Calu3 (cell line): Measurements from ENCODE around the gene PARM1. TPM values are rescaled to one million over a fixed set of nuclear protein-coding genes. Genes with fewer than 3 reads are reported as not detected.

Source experiments
- BruUV-seq: library from RNA; stranded (reverse); fragments of 400-500 nt; replicated peaks from 2 replicates; lab custom pipeline; 2021; lab: Mats Ljungman, UMichigan
- CTCF ChIA-PET: fragments of 300-600 bp; sonication (Branson Sonifier 250); formaldehyde crosslinking; loops from one replicate; lab custom pipeline; 2022; ENCODE audit warnings: antibody characterized with exemption; lab: Charles Lee
- DNase-seq: peaks from one replicate; pipeline ENCODE4 v3.0.0; 2022
- H3K27ac Mint-ChIP-seq: one replicate; pipeline ENCODE4 v1.8.0; 2022; ENCODE audit warnings: mixed read lengths; ENCODE audit not compliant: unreplicated experiment
- H3K27me3 Mint-ChIP-seq: one replicate; pipeline ENCODE4 v1.8.0; 2022; ENCODE audit warnings: mixed read lengths; ENCODE audit not compliant: unreplicated experiment
- H3K36me3 Mint-ChIP-seq: one replicate; pipeline ENCODE4 v1.8.0; 2022; ENCODE audit warnings: mild to moderate bottlenecking, moderate library complexity, mixed read lengths; ENCODE audit not compliant: insufficient read depth, unreplicated experiment
- H3K4me1 Mint-ChIP-seq: one replicate; pipeline ENCODE4 v1.8.0; 2022; ENCODE audit warnings: mild to moderate bottlenecking, low read depth, mixed read lengths; ENCODE audit not compliant: unreplicated experiment
- H3K4me3 Mint-ChIP-seq: one replicate; pipeline ENCODE4 v1.8.0; 2022; ENCODE audit warnings: mild to moderate bottlenecking, low read depth, moderate library complexity, mixed read lengths; ENCODE audit not compliant: unreplicated experiment
- H3K9me3 Mint-ChIP-seq: one replicate; pipeline ENCODE4 v1.8.0; 2022; ENCODE audit warnings: low read depth, mixed read lengths; ENCODE audit not compliant: unreplicated experiment
- intact Hi-C: fragments of 100-400 bp; cut with micrococcal nuclease; formaldehyde crosslinking; loops from one replicate; pipeline ENCODE4 v1.10.0; 2022; ENCODE audit not compliant: unreplicated experiment
- total RNA-seq: library from RNA; stranded (reverse); gene quantifications from 2 replicates; pipeline ENCODE4 v1.2.3, GENCODE V29; 2022
- TF ChIP-seq, protein P1 (sequence below): fragments of 200-600 bp; IDR thresholded peaks from one replicate; pipeline ENCODE4 v1.8.0; 2022; ENCODE audit warnings: antibody characterized with exemption; ENCODE audit not compliant: unreplicated experiment

Gene PARM1
- total RNA-seq, 1 experiment from 2014 or later = 4.4 TPM

DNA sequence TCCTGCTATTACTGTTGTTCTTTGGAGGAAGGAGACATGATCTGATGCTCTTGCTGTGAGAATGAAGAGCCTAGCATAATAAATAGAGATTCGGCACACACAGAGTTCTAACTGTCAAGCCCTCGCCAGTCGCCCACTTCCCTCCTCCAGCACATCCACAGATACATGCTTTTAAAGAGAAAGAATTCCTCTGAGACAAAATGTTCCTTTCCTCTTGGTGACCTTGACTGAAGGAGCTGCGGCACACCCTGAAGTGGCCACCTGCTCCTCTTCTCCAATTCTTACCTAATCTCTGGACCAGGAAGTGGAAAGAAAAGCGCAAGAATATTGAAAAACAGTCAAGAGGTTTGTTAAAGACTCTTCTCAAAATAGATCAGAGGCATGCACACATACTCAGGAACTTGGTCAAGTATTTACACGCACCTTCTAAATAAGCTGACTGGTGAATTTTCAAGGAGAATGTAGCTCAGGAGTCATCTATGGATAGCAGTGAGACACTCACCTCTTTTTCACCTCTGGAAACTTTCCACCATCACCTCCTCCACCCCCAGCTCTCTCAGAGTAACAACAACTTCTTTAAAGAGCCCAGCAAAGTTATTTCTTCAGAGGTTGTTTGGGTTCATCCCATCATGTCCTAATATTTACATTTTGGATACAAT, 95.4 kb downstream of the PARM1 start:
- Mint-ChIP-seq H3K27me3 (no peaks in the 10 kb centered on the region), H3K4me3 (no peak overlapping the region), H3K27ac (no peak overlapping the region), H3K36me3 (peaks cover 4% of the 10 kb centered on the region), H3K4me1 (peaks cover 10% of the 10 kb centered on the region), H3K9me3 (no peaks in the 10 kb centered on the region)
- intact Hi-C loops = loop anchor here (10.0 kb wide), 1 partner anchor 84 kb away; no protein-coding TSS in a partner anchor
- no TSS peak for BruUV-seq
- TF ChIP-seq, protein P1, sequence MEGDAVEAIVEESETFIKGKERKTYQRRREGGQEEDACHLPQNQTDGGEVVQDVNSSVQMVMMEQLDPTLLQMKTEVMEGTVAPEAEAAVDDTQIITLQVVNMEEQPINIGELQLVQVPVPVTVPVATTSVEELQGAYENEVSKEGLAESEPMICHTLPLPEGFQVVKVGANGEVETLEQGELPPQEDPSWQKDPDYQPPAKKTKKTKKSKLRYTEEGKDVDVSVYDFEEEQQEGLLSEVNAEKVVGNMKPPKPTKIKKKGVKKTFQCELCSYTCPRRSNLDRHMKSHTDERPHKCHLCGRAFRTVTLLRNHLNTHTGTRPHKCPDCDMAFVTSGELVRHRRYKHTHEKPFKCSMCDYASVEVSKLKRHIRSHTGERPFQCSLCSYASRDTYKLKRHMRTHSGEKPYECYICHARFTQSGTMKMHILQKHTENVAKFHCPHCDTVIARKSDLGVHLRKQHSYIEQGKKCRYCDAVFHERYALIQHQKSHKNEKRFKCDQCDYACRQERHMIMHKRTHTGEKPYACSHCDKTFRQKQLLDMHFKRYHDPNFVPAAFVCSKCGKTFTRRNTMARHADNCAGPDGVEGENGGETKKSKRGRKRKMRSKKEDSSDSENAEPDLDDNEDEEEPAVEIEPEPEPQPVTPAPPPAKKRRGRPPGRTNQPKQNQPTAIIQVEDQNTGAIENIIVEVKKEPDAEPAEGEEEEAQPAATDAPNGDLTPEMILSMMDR = no peak
- no peak for DNase-seq
- CTCF ChIA-PET = no interaction called here

DNA sequence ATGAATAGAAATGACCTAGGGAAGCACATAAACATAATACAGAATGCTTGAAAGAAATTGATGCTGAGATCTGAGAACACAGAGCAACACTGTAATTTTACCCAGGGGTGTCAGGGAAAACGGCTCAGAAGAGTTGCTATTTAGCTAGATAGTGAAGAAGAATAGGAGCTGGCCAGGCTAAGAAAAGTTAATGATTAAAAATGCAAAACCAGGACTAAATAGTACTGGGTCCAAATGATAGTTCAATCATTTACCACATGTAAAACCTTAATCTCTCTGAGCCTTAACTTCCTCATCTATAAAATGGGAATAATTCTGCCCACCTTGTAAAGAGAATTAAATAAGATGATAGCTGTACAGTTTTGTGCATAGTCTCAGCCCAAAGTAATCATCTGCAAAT, 97.1 kb downstream of the PARM1 start:
- no TSS peak for BruUV-seq
- no peaks in the 10 kb centered on the region for H3K27me3 Mint-ChIP-seq
- no peaks in the 10 kb centered on the region for H3K36me3 Mint-ChIP-seq
- CTCF ChIA-PET = interaction anchor here (0.5 kb wide), 1 partner anchor 363 kb away, joined by 4 read pairs; no protein-coding TSS in a partner anchor
- DNase-seq = no peak
- TF ChIP-seq, protein P1 = no peak
- no peak overlapping the region for H3K4me3 Mint-ChIP-seq
- H3K4me1 Mint-ChIP-seq = peaks cover 7% of the 10 kb centered on the region
- H3K9me3 Mint-ChIP-seq = no peaks in the 10 kb centered on the region
- intact Hi-C loops = no loop called here
- H3K27ac Mint-ChIP-seq = no peak overlapping the region

DNA sequence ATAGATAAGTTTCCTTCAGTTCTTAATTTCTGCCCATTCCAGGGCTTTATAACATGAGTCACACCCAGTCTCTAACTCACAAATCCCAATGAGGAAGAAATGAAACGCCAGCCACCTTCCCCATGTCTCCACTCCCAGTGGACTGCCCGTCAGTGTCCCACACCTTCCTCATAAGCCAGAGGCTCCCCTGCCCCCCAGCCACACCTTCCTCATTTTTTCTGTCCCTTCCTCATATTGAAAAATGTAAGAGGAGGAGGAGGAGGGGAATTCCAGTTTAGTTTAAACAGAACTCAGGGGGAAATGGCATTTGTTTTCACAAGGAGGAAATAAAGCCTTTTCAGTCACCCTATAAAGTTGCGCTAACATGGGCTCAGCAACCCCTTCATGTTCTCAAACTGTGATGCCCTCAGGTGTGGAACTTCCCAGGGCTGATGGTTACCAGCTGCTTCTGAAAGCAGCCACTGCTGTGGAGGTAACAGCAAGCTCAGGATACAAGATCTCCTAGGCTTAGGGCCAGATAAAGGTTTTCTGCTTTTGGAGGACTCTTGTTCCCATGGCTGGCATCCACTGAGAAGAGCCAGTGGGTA, 97.8 kb downstream of the PARM1 start:
- H3K4me3 Mint-ChIP-seq = no peak overlapping the region
- CTCF ChIA-PET = no interaction called here
- intact Hi-C loops = no loop called here
- H3K9me3 Mint-ChIP-seq = no peaks in the 10 kb centered on the region
- no peaks in the 10 kb centered on the region for H3K36me3 Mint-ChIP-seq
- BruUV-seq = no TSS peak
- no peaks in the 10 kb centered on the region for H3K27me3 Mint-ChIP-seq
- H3K27ac Mint-ChIP-seq = peak overlapping the region; percentile 66
- TF ChIP-seq, protein P1 = no peak
- peak; percentile 28 for DNase-seq
- H3K4me1 Mint-ChIP-seq = no peaks in the 10 kb centered on the region

GRCh38 chr4:75031775-75032174, 98.9 kb downstream of the PARM1 start:
- no TSS peak for BruUV-seq
- Mint-ChIP-seq H3K4me3 (no peak overlapping the region), H3K4me1 (no peaks in the 10 kb centered on the region), H3K36me3 (no peaks in the 10 kb centered on the region), H3K27me3 (no peaks in the 10 kb centered on the region), H3K9me3 (no peaks in the 10 kb centered on the region), H3K27ac (no peak overlapping the region)
- CTCF ChIA-PET = no interaction called here
- DNase-seq = no peak
- TF ChIP-seq, protein P1 = no peak
- intact Hi-C loops = no loop called here
